ENCODE data around the gene TSEN54. TPM values are rescaled to one million over a fixed set of nuclear protein-coding genes. Genes with fewer than 3 reads are reported as not detected.

The TSEN54 gene
- total RNA-seq, 1 experiment from 2014 or later: 42.6 TPM

DNA sequence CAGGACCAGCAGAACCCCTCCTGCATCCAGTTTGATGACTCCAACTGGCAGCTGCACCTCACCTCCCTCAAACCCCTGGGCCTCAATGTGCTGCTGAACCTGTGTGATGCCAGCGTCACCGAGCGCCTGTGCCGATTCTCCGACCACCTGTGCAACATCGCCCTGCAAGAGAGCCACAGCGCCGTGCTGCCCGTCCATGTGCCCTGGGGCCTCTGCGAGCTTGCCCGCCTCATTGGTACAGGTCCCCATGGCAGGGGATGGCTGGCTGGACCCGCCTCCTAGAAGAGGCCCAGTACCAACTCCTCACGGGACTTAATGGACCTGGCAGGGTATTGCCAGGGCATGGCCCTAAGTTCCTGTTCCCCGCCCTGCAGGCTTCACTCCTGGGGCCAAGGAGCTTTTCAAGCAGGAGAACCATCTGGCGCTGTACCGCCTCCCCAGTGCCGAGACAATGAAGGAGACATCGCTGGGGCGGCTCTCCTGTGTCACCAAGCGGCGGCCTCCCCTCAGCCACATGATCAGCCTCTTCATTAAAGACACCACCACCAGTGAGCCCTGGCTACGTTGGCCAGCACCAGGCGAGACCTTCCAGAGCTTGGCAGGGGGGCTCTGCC, 23.7 kb upstream of the TSEN54 start:
- no peaks in the 10 kb centered on the region for H3K9me3 ChIP-seq (ENCODE audit: insufficient read depth, low read depth)
- no peak for DNase-seq
- no peaks in the 10 kb centered on the region for H3K79me2 ChIP-seq (ENCODE audit: low read depth)
- H3F3A ChIP-seq (ENCODE audit: insufficient read depth, low read depth): no peaks in the 10 kb centered on the region
- no peak overlapping the region for H2AFZ ChIP-seq
- no TSS peak for BruUV-seq (replicated peaks)
- H4K20me1 ChIP-seq (ENCODE audit: insufficient read depth): no peaks in the 10 kb centered on the region
- ChIA-PET POLR2A (ENCODE audit: unreplicated experiment) (no interaction called here), CTCF (no interaction called here)
- TF ChIP-seq, protein P1, sequence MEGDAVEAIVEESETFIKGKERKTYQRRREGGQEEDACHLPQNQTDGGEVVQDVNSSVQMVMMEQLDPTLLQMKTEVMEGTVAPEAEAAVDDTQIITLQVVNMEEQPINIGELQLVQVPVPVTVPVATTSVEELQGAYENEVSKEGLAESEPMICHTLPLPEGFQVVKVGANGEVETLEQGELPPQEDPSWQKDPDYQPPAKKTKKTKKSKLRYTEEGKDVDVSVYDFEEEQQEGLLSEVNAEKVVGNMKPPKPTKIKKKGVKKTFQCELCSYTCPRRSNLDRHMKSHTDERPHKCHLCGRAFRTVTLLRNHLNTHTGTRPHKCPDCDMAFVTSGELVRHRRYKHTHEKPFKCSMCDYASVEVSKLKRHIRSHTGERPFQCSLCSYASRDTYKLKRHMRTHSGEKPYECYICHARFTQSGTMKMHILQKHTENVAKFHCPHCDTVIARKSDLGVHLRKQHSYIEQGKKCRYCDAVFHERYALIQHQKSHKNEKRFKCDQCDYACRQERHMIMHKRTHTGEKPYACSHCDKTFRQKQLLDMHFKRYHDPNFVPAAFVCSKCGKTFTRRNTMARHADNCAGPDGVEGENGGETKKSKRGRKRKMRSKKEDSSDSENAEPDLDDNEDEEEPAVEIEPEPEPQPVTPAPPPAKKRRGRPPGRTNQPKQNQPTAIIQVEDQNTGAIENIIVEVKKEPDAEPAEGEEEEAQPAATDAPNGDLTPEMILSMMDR (conservative IDR thresholded peaks at IDR 0.05): no peak
- no peak for TF ChIP-seq EZH2 (IDR thresholded peaks at IDR 0.05; ENCODE audit: low read depth)
- no peaks in the 10 kb centered on the region for H3K9me2 ChIP-seq (ENCODE audit: insufficient read depth)
- no peaks in the 10 kb centered on the region for H3K36me3 ChIP-seq (ENCODE audit: low read depth)
- intact Hi-C loops (cut with micrococcal nuclease; ENCODE audit: unreplicated experiment): no loop called here
- H3K4me1 ChIP-seq (replicated peaks; ENCODE audit: insufficient read depth): no peaks in the 10 kb centered on the region
- no peak overlapping the region for H3K4me3 ChIP-seq
- H3K27me3 ChIP-seq (ENCODE audit: insufficient read depth, low read depth): no peaks in the 10 kb centered on the region
- H3K27ac ChIP-seq: no peak overlapping the region
- H3K4me2 ChIP-seq: no peak overlapping the region

DNA sequence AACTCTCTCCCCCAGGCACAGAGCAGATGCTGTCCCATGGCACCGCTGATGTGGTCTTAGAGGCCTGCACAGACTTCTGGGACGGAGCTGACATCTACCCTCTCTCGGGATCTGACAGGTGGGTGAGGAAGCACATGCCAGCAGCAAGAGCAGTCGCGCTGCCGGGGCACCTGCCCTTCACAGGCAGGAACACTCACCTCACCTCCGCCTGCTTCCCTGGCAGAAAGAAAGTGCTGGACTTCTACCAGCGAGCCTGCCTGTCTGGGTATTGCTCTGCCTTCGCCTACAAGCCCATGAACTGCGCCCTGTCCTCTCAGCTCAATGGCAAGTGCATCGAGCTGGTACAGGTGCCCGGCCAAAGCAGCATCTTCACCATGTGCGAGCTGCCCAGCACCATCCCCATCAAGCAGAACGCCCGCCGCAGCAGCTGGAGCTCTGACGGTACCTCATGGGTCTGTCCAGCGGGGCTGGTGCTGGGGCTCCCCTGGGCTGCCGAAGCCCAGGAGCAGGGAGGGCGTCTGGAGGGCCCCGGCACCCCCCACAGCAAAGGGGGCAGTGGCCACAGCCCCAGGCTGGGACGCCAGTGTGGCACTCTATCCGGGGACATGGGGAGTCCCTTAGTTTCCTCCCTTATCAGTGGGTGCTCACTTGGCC, 22.7 kb upstream of the TSEN54 start:
- no peaks in the 10 kb centered on the region for H3K9me2 ChIP-seq (ENCODE audit: insufficient read depth)
- H2AFZ ChIP-seq: no peak overlapping the region
- H3K79me2 ChIP-seq (ENCODE audit: low read depth): no peaks in the 10 kb centered on the region
- H3K4me3 ChIP-seq: no peak overlapping the region
- H3K4me2 ChIP-seq: no peak overlapping the region
- H3K27me3 ChIP-seq (ENCODE audit: insufficient read depth, low read depth): no peaks in the 10 kb centered on the region
- TF ChIP-seq EZH2 (IDR thresholded peaks at IDR 0.05; ENCODE audit: low read depth): no peak
- TF ChIP-seq, protein P1 (conservative IDR thresholded peaks at IDR 0.05): no peak
- H4K20me1 ChIP-seq (ENCODE audit: insufficient read depth): no peaks in the 10 kb centered on the region
- POLR2A ChIA-PET (ENCODE audit: unreplicated experiment): interaction anchor here (0.6 kb wide), 1 partner anchor 146 kb away, joined by 4 read pairs; no protein-coding TSS in a partner anchor
- H3K36me3 ChIP-seq (ENCODE audit: low read depth): no peaks in the 10 kb centered on the region
- no peaks in the 10 kb centered on the region for H3K4me1 ChIP-seq (replicated peaks; ENCODE audit: insufficient read depth)
- BruUV-seq (replicated peaks): no TSS peak
- no peak overlapping the region for H3K27ac ChIP-seq
- no peaks in the 10 kb centered on the region for H3K9me3 ChIP-seq (ENCODE audit: insufficient read depth, low read depth)
- DNase-seq: no peak
- no peaks in the 10 kb centered on the region for H3F3A ChIP-seq (ENCODE audit: insufficient read depth, low read depth)
- CTCF ChIA-PET: no interaction called here
- intact Hi-C loops (cut with micrococcal nuclease; ENCODE audit: unreplicated experiment): no loop called here

DNA sequence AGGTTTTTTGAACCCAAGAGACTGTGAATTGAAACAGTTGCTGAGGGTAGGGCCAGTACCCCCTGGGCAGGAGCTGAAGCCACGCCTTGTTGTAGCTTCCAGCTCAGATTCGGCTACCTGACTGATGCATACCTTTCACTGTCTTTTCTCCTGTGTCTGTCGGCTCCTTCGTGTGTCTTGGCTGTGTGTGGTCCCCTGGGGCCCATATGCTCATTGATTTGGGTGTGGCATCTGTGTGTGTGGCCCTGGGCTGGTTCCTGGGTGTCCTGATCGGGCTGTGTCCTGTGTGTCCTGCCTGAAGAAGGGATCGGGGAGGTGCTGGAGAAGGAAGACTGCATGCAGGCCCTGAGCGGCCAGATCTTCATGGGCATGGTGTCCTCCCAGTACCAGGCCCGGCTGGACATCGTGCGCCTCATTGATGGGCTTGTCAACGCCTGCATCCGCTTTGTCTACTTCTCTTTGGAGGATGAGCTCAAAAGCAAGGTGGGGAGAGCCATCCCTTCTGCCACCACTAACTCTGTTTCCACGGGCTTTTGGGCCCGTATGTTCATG, 21.9 kb upstream of the TSEN54 start:
- Histone ChIP-seq H3K9me3 (ENCODE audit: insufficient read depth, low read depth) (no peaks in the 10 kb centered on the region), H3K27me3 (ENCODE audit: insufficient read depth, low read depth) (no peaks in the 10 kb centered on the region), H3K4me2 (no peak overlapping the region), H3F3A (ENCODE audit: insufficient read depth, low read depth) (no peaks in the 10 kb centered on the region), H4K20me1 (ENCODE audit: insufficient read depth) (no peaks in the 10 kb centered on the region), H3K79me2 (ENCODE audit: low read depth) (no peaks in the 10 kb centered on the region), H3K36me3 (ENCODE audit: low read depth) (no peaks in the 10 kb centered on the region), H2AFZ (no peak overlapping the region), H3K4me3 (no peak overlapping the region), H3K27ac (no peak overlapping the region), H3K4me1 (replicated peaks; ENCODE audit: insufficient read depth) (no peaks in the 10 kb centered on the region), H3K9me2 (ENCODE audit: insufficient read depth) (no peaks in the 10 kb centered on the region)
- DNase-seq: no peak
- ChIA-PET POLR2A (ENCODE audit: unreplicated experiment) (interaction anchor here (0.6 kb wide), 1 partner anchor 147 kb away, joined by 4 read pairs; no protein-coding TSS in a partner anchor), CTCF (interaction anchor here (0.7 kb wide), 1 partner anchor 18 kb away, joined by 3 read pairs; no protein-coding TSS in a partner anchor)
- intact Hi-C loops (cut with micrococcal nuclease; ENCODE audit: unreplicated experiment): no loop called here
- BruUV-seq (replicated peaks): no TSS peak
- no peak for TF ChIP-seq EZH2 (IDR thresholded peaks at IDR 0.05; ENCODE audit: low read depth)
- TF ChIP-seq, protein P1 (conservative IDR thresholded peaks at IDR 0.05): no peak

All from PC-9 (cell line).